Right cardiac atrium (tissue), 5 donors: Measurements from ENCODE around the gene TAT. TPM values are rescaled to one million over a fixed set of nuclear protein-coding genes. Genes with fewer than 3 reads are reported as not detected.
"Not testable (repeated sequence)": the region's sequence is repeated elsewhere in the genome, so short reads cannot be mapped to it uniquely, and the experiment has no call there.

Source experiments
- ATAC-seq, 2 donors: fragments of 200-7000 bp; cut with Tn5 transposase; one replicate each; pipeline versions ENCODE4 v1.8.0 to v1.9.1; 2020; ENCODE audit warnings: moderate library complexity in 2 of 2, mild to moderate bottlenecking in 1 of 2
- DNase-seq, 3 donors: peaks; one replicate each; pipeline ENCODE4 v3.0.0-alpha.2; 2020
- H3K27ac ChIP-seq: one replicate; pipeline ENCODE4 v1.5.1; 2013; ENCODE audit warnings: mild to moderate bottlenecking, low read length, control low read depth, moderate library complexity
- H3K27me3 ChIP-seq: one replicate; pipeline ENCODE4 v1.6.1; 2013; ENCODE audit not compliant: control insufficient read depth, insufficient read depth
- H3K4me1 ChIP-seq: one replicate; pipeline ENCODE4 v1.6.1; 2013; ENCODE audit warnings: low read length; ENCODE audit not compliant: control insufficient read depth, insufficient read depth
- H3K4me3 ChIP-seq: one replicate; pipeline ENCODE4 v1.5.1; 2013; ENCODE audit warnings: low read length, control low read depth
- H3K9me3 ChIP-seq: one replicate; pipeline ENCODE4 v1.6.1; 2013; ENCODE audit warnings: low read length; ENCODE audit not compliant: control insufficient read depth
- WGBS: extraction: QIAGEN DNeasy Blood & Tissue Kit; methylation state at CpG from one replicate; pipeline ENCODE4 v1.1.7; 2013; 5-methylcytosine and 5-hydroxymethylcytosine counted together
- intact Hi-C, 4 donors: fragments of 100-400 bp; cut with DNase I; formaldehyde crosslinking; loops; one replicate each; pipeline versions ENCODE4 v1.11.0 to v1.14.0; 2022 to 2023
- long read RNA-seq, 4 donors: library from polyadenylated mRNA; unstranded; transcript quantifications; one replicate each; pipeline ENCODE4 v2.0.0, GENCODE V29; 2020 to 2021
- polyA plus RNA-seq: library from polyadenylated mRNA; stranded (reverse); fragments of 200-250 nt; gene quantifications from one replicate; pipeline ENCODE4 v1.2.3, GENCODE V29; 2013
- total RNA-seq, 4 donors: library from RNA; stranded (reverse); fragmentation: NEBNext Ultra II Directional; extraction: Animal tissue kit (Norgen Biotek cat#: 25700); gene quantifications; one replicate each; pipeline ENCODE4 v1.2.1, GENCODE V29; 2021
- donor health status: healthy with polysubstance abuse.
- donor health status: DM: no; HTN: yes; CAD: no.
- donor health status: DM: no; HTN: no; CAD: no.
- donor health status: DM: no; HTN: yes; CAD: no; lungs with severe emphysema.
- donor health status: DM: yes; HTN: yes; CAD: no.

The TAT gene
- total RNA-seq (under 1 TPM in 1 of 4 donors, not detected in 3; 0.08 TPM), polyA plus RNA-seq (0.02 TPM)
- long read RNA-seq, donor 1, result 0 reads
- long read RNA-seq, donor 2, result 0 reads
- long read RNA-seq, donor 3, result 0 reads
- long read RNA-seq, donor 4, result 0 reads

GRCh38 chr16:71576971-71577370 lies at the start of gene TAT:
TSS of gene TAT (minus strand) at chr16:71577092. CDS start at chr16:71576415, 677 bp downstream.
- no peak for ATAC-seq
- no peaks in the 10 kb centered on the region for H3K27me3 ChIP-seq
- no peak for DNase-seq
- 18% methylated on average over 3 of the region's 3 CpGs for WGBS
- no peaks in the 10 kb centered on the region for H3K9me3 ChIP-seq
- intact Hi-C loops, result no loop called here
- H3K4me1 ChIP-seq, result no peaks in the 10 kb centered on the region
- no peak within 1 kb of the TSS for H3K27ac ChIP-seq
- no peak within 1 kb of the TSS for H3K4me3 ChIP-seq

- peak; percentile 37 to 47 for ATAC-seq
- Histone ChIP-seq H3K9me3 (no peaks in the 10 kb centered on the region), H3K4me3 (peak within 1 kb of the TSS; percentile 50), H3K27ac (no peak within 1 kb of the TSS), H3K4me1 (peaks cover 4% of the 10 kb centered on the region), H3K27me3 (no peaks in the 10 kb centered on the region)
- DNase-seq, result peak in 2 of 3 donors; percentile 54 to 72
- intact Hi-C loops, result no loop called here
- 1% methylated on average over 98 of the region's 98 CpGs for WGBS
Measured at GRCh38 chr16:71626018-71626857, 49.3 kb upstream of the TAT start, which contains the start of gene MARVELD3. TSS of gene MARVELD3 (plus strand) at chr16:71626184. CDS start at chr16:71626230, 46 bp downstream.

GRCh38 chr16:71625113-71625850 lies 48.4 kb upstream of the TAT start:
- no peaks in the 10 kb centered on the region for H3K9me3 ChIP-seq
- no peak overlapping the region for H3K27ac ChIP-seq
- peaks cover 4% of the 10 kb centered on the region for H3K4me1 ChIP-seq
- 91% methylated on average over 7 of the region's 7 CpGs for WGBS
- ATAC-seq (no peak), DNase-seq (no peak)
- H3K4me3 ChIP-seq, result no peak overlapping the region
- H3K27me3 ChIP-seq, result no peaks in the 10 kb centered on the region
- intact Hi-C loops, result no loop called here

- H3K4me3 ChIP-seq, result no peak overlapping the region
- no peaks in the 10 kb centered on the region for H3K9me3 ChIP-seq
- intact Hi-C loops, result no loop called here
- H3K27ac ChIP-seq, result no peak overlapping the region
- ATAC-seq (no peak), DNase-seq (no peak)
- 69% methylated on average over 3 of the region's 3 CpGs for WGBS
- H3K27me3 ChIP-seq, result no peaks in the 10 kb centered on the region
- peaks cover 4% of the 10 kb centered on the region for H3K4me1 ChIP-seq
Measured at GRCh38 chr16:71623597-71623996, 46.7 kb upstream of the TAT start.

GRCh38 chr16:71622088-71622487 lies 45.2 kb upstream of the TAT start:
- Histone ChIP-seq H3K27ac (no peak overlapping the region), H3K4me1 (peaks cover 4% of the 10 kb centered on the region), H3K27me3 (no peaks in the 10 kb centered on the region), H3K9me3 (no peaks in the 10 kb centered on the region), H3K4me3 (no peak overlapping the region)
- ATAC-seq, result no peak
- no peak for DNase-seq
- intact Hi-C loops, result no loop called here

- H3K27me3 ChIP-seq, result no peaks in the 10 kb centered on the region
- intact Hi-C loops, result no loop called here
- H3K4me1 ChIP-seq, result no peaks in the 10 kb centered on the region
- ATAC-seq (no peak), DNase-seq (no peak)
- no peak overlapping the region for H3K4me3 ChIP-seq
- no peaks in the 10 kb centered on the region for H3K9me3 ChIP-seq
- no peak overlapping the region for H3K27ac ChIP-seq
- WGBS, result 70% methylated on average over 4 of the region's 4 CpGs
Measured at GRCh38 chr16:71618429-71618828, 41.5 kb upstream of the TAT start.

GRCh38 chr16:71614956-71615355 lies 38.1 kb upstream of the TAT start:
- H3K27me3 ChIP-seq, H3K27ac ChIP-seq, H3K9me3 ChIP-seq, H3K4me3 ChIP-seq, DNase-seq, ATAC-seq, H3K4me1 ChIP-seq: not testable (repeated sequence)
- intact Hi-C loops, result loop anchor here in 1 of 4 donors (5.0 kb wide), 1 partner anchor 203 kb away; no protein-coding TSS in a partner anchor
- WGBS, result 86% methylated on average over 8 of the region's 8 CpGs

- peak; percentile 65 to 87 (median 85) for DNase-seq
- ATAC-seq, result peak; percentile 89 to 92
- intact Hi-C loops, result loop anchor here in 3 of 4 donors (2.0 to 5.0 kb wide), 2 partner anchors 198 to 199 kb away; no protein-coding TSS in a partner anchor
- H3K27me3 ChIP-seq, result no peaks in the 10 kb centered on the region
- H3K4me1 ChIP-seq, result no peaks in the 10 kb centered on the region
- no peak overlapping the region for H3K4me3 ChIP-seq
- 14% methylated on average over 19 of the region's 19 CpGs for WGBS
- H3K27ac ChIP-seq, result no peak overlapping the region
- no peaks in the 10 kb centered on the region for H3K9me3 ChIP-seq
Measured at GRCh38 chr16:71610936-71611871, 34.3 kb upstream of the TAT start.

- H3K27me3 ChIP-seq, result no peaks in the 10 kb centered on the region
- H3K4me3 ChIP-seq, result no peak overlapping the region
- DNase-seq (no peak), ATAC-seq (no peak)
- WGBS, result 55% methylated on average over 4 of the region's 4 CpGs
- H3K27ac ChIP-seq, result no peak overlapping the region
- H3K9me3 ChIP-seq, result no peaks in the 10 kb centered on the region
- H3K4me1 ChIP-seq, result no peaks in the 10 kb centered on the region
- intact Hi-C loops, result loop anchor here in 3 of 4 donors (2.0 to 5.0 kb wide), 2 partner anchors 198 kb away; no protein-coding TSS in a partner anchor
Measured at GRCh38 chr16:71610447-71610846, 33.6 kb upstream of the TAT start.

GRCh38 chr16:71609066-71609465 lies 32.2 kb upstream of the TAT start:
- Histone ChIP-seq H3K4me1 (no peaks in the 10 kb centered on the region), H3K9me3 (no peaks in the 10 kb centered on the region), H3K27me3 (no peaks in the 10 kb centered on the region), H3K27ac (no peak overlapping the region), H3K4me3 (no peak overlapping the region)
- DNase-seq, result no peak
- intact Hi-C loops, result no loop called here
- no peak for ATAC-seq
- WGBS, result 50% methylated on average over 2 of the region's 2 CpGs
